Spleen (tissue), 11 donors: ENCODE results near the gene KLF9. TPM values are rescaled to one million over a fixed set of nuclear protein-coding genes. Genes with fewer than 3 reads are reported as not detected.
A peak's percentile ranks its signal among the peaks of the same experiment; 100 is the strongest.

Experiments
- DNase-seq: peaks from one replicate; pipeline ENCODE4 v3.0.0-alpha.2; 2020
- H3K27ac ChIP-seq, 8 donors: fragments of 200-600 bp; sonication (generic) in 7 of 8; 1 replicate in 4 of 8; 2 replicates in 4 of 8; pipeline versions ENCODE4 v1.5.0 to v1.8.0; 2016 to 2021; ENCODE audit warnings: inconsistent platforms in 4 of 8, mild to moderate bottlenecking in 4 of 8, moderate library complexity in 1 of 8
- H3K27me3 ChIP-seq, 7 donors: fragments of 200-600 bp; sonication (generic) in 6 of 7; replicated peaks in 1 of 7; 1 replicate in 4 of 7; 2 replicates in 3 of 7; pipeline versions ENCODE4 v1.5.0 to v1.8.0; 2016 to 2021; ENCODE audit warnings: inconsistent platforms in 3 of 7, mild to moderate bottlenecking in 1 of 7
- H3K36me3 ChIP-seq, 6 donors: fragments of 200-600 bp; sonication (generic) in 5 of 6; 1 replicate in 4 of 6; 2 replicates in 2 of 6; pipeline versions ENCODE4 v1.5.0 to v1.8.0; 2016 to 2021; ENCODE audit warnings: inconsistent platforms in 2 of 6
- H3K4me1 ChIP-seq, 6 donors: fragments of 200-600 bp; sonication (generic) in 5 of 6; 1 replicate in 3 of 6; 2 replicates in 3 of 6; pipeline versions ENCODE4 v1.5.0 to v1.8.0; 2016 to 2021; ENCODE audit warnings: inconsistent platforms in 3 of 6
- H3K4me3 ChIP-seq, 8 donors: fragments of 200-600 bp; sonication (generic) in 7 of 8; 1 replicate in 4 of 8; 2 replicates in 4 of 8; pipeline versions ENCODE4 v1.5.0 to v1.8.0; 2016 to 2021; ENCODE audit warnings: inconsistent platforms in 4 of 8, mild to moderate bottlenecking in 4 of 8, moderate library complexity in 2 of 8
- H3K9me3 ChIP-seq, 8 donors: fragments of 200-600 bp; sonication (generic) in 7 of 8; 1 replicate in 4 of 8; 2 replicates in 4 of 8; pipeline versions ENCODE4 v1.5.0 to v1.8.0; 2016 to 2021; ENCODE audit warnings: inconsistent platforms in 4 of 8
- POLR2A ChIP-seq, 3 donors: fragments of 450-650 bp; IDR thresholded peaks; one replicate each; pipeline ENCODE4 v1.5.1; 2017; ENCODE audit warnings: antibody characterized with exemption in 3 of 3, mild to moderate bottlenecking in 1 of 3
- POLR2AphosphoS5 ChIP-seq, 3 donors: sonication (generic); formaldehyde crosslinking; IDR thresholded peaks; one replicate each; pipeline ENCODE4 v1.5.1; 2017; ENCODE audit warnings: antibody characterized with exemption in 3 of 3
- WGBS, 5 donors: extraction: QIAGEN DNeasy Blood & Tissue Kit in 3 of 5; methylation state at CpG; one replicate each; pipeline versions ENCODE4 v1.1.5 to v1.1.7; 2013 to 2018; 5-methylcytosine and 5-hydroxymethylcytosine counted together
- intact Hi-C: fragments of 100-400 bp; cut with DNase I; formaldehyde crosslinking; loops from one replicate; pipeline ENCODE4 v1.15.0; 2023; ENCODE audit warnings: low total_unique reads
- polyA plus RNA-seq, 3 donors: library from polyadenylated mRNA; stranded (reverse); fragments of 200-250 nt; gene quantifications; one replicate each; pipeline ENCODE4 v1.2.1, GENCODE V29; 2013
- total RNA-seq, 7 donors: library from RNA; depleted of rRNA in 3 of 7; stranded (reverse); fragments of >200 nt in 3 of 7; fragmentation: NEBNext Ultra II Directional in 4 of 7; extraction: Animal tissue kit (Norgen Biotek cat#: 25700) in 4 of 7; gene quantifications; one replicate each; pipeline versions ENCODE4 v1.1.0 to v1.2.1, GENCODE V29; 2016 to 2021
- TF ChIP-seq, protein P1 (sequence below), 11 experiments: fragments of 200-600 bp in 7 of 11; fragments of 450-650 bp in 4 of 11; sonication (generic) in 4 of 11; IDR thresholded peaks in 8 of 11; conservative IDR thresholded peaks in 3 of 11; 1 replicate in 7 of 11; 2 replicates in 4 of 11; pipeline versions ENCODE4 v1.4.0 to v1.8.0; 2016 to 2021; ENCODE audit warnings: antibody characterized with exemption in 11 of 11, inconsistent platforms in 4 of 11, mild to moderate bottlenecking in 1 of 11
- donor health status: healthy with polysubstance abuse.
- donor health status: DM: no; HTN: no; CAD: no; lungs with moderate emphysema.
- donor health status: DM: no; HTN: no; CAD: no.
- donor health status: Bipolar disorder and iron deficiency.
- donor health status: healthy.
- donor health status: DM: no; HTN: no; CAD: no.
- donor health status: DM: yes; HTN: yes; CAD: no.

Gene KLF9
- total and polyA plus RNA-seq, 10 donors: 7.1 to 74.8 (median 36.8) TPM

DNA sequence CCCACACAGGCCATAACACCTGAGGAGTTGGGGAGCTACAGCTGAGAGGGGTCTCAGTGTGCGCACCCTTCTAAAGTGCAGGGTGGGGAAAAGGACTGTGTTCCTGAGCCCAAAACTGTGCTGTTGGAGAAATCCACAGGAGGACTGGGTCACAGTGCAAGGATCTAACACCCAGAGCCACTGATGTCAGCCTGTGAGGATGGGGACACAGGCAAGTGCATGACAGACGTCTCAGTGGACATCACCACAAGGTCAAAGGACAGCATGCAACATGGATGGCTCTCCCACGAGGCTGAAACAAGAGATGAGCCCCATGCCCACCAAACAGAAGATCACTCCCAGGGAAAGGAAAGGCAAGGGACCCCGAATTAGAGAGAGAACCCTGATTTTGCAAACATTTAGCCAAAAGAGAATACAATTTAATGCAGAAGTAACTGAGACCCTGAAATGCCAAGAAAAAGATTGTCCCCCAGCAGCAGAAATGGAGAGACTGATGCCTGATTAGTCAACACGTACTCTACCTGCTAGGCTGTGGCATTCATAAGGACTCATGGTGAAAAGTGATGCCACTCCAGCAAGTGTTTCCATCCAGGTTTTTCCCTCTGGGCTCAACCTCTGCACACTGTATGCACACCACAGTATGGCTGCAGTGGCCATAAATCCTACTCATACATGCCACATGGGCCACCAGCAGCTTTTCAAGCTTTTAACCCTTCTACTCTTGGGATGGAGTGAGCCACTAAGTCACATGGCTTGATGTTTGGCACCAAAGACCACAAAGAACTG, 14.2 kb downstream of the KLF9 start:
- TF ChIP-seq POLR2AphosphoS5 (IDR thresholded peaks at IDR 0.05) (no peak), POLR2A (IDR thresholded peaks at IDR 0.05) (no peak)
- TF ChIP-seq, protein P1, sequence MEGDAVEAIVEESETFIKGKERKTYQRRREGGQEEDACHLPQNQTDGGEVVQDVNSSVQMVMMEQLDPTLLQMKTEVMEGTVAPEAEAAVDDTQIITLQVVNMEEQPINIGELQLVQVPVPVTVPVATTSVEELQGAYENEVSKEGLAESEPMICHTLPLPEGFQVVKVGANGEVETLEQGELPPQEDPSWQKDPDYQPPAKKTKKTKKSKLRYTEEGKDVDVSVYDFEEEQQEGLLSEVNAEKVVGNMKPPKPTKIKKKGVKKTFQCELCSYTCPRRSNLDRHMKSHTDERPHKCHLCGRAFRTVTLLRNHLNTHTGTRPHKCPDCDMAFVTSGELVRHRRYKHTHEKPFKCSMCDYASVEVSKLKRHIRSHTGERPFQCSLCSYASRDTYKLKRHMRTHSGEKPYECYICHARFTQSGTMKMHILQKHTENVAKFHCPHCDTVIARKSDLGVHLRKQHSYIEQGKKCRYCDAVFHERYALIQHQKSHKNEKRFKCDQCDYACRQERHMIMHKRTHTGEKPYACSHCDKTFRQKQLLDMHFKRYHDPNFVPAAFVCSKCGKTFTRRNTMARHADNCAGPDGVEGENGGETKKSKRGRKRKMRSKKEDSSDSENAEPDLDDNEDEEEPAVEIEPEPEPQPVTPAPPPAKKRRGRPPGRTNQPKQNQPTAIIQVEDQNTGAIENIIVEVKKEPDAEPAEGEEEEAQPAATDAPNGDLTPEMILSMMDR (IDR thresholded peaks at IDR 0.05 in 8 of 11, conservative IDR thresholded peaks at IDR 0.05 in 3 of 11): no peak
- DNase-seq: no peak
- Histone ChIP-seq H3K27me3 (no peaks in the 10 kb centered on the region), H3K36me3 (no peaks in the 10 kb centered on the region), H3K4me3 (no peak overlapping the region), H3K4me1 (peaks cover 38 to 100% (median 81%) of the 10 kb centered on the region in 6 donors), H3K27ac (peak overlapping the region in 5 of 8 donors; percentile 31 to 90 (median 71)), H3K9me3 (no peaks in the 10 kb centered on the region)
- intact Hi-C loops: no loop called here
- WGBS, 5 donors: 83 to 89% (median 85%) methylated on average over 5 of the region's 5 CpGs

DNA sequence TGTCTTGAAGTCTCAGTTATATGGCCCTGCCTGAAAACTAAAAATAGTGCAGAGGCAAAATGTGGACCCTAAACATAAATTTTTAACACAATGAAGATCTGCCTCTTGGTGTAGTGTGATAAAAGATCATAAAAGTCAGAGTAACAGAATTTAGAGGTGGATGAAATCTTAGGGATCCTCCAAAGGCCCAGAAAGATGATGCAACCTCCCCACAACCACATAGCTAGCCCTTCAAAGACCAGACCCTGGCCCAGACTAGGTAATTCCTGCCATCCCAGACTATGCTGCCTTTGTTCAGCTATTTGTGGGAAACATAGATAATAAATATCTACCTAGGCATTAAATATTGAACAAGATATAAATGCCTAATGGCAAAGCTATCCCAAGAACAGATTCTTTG, 15.3 kb downstream of the KLF9 start:
- TF ChIP-seq POLR2AphosphoS5 (IDR thresholded peaks at IDR 0.05) (no peak), POLR2A (IDR thresholded peaks at IDR 0.05) (no peak)
- H3K36me3 ChIP-seq: no peaks in the 10 kb centered on the region
- peak overlapping the region in 7 of 8 donors; percentile 37 to 90 (median 69) for H3K27ac ChIP-seq
- intact Hi-C loops: no loop called here
- H3K27me3 ChIP-seq: no peaks in the 10 kb centered on the region
- peaks cover 41 to 100% (median 80%) of the 10 kb centered on the region in 6 donors for H3K4me1 ChIP-seq
- no peak overlapping the region for H3K4me3 ChIP-seq
- no peaks in the 10 kb centered on the region for H3K9me3 ChIP-seq
- DNase-seq: no peak

DNA sequence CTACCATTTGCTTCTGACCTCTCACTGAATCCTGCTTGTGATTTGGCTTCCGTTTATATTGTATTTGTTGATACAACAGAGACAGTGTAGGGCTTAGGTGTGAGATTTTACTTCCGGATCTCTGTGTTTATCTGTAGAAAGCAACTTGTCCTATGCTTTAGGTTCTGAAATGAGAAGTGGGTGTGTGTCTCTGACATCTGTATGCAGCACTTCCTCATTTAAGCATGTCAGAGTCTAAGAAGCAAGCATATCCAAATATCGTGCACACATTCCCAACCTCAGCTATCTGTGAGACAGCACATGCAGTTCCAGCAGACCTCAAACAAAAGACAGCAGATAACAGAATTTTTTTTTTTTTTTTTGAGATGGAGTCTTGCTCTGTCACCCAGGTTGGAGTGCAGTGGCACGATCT, 16.3 kb downstream of the KLF9 start:
- H3K27me3 ChIP-seq: no peaks in the 10 kb centered on the region
- H3K36me3 ChIP-seq: no peaks in the 10 kb centered on the region
- H3K9me3 ChIP-seq: no peaks in the 10 kb centered on the region
- DNase-seq: no peak
- peak overlapping the region; percentile 38 to 90 (median 68) for H3K27ac ChIP-seq
- H3K4me1 ChIP-seq: peaks cover 41 to 100% (median 77%) of the 10 kb centered on the region in 6 donors
- H3K4me3 ChIP-seq: peak overlapping the region in 2 of 8 donors; percentile 2 to 32
- intact Hi-C loops: no loop called here
- TF ChIP-seq POLR2AphosphoS5 (IDR thresholded peaks at IDR 0.05): peak in 1 of 3 donors; percentile 81
- TF ChIP-seq, protein P1 (IDR thresholded peaks at IDR 0.05 in 8 of 11, conservative IDR thresholded peaks at IDR 0.05 in 3 of 11): no peak
- TF ChIP-seq POLR2A (IDR thresholded peaks at IDR 0.05): peak in 1 of 3 donors; percentile 37
- 22 to 32% (median 24%) methylated on average over 4 of the region's 4 CpGs for WGBS, 5 donors

DNA sequence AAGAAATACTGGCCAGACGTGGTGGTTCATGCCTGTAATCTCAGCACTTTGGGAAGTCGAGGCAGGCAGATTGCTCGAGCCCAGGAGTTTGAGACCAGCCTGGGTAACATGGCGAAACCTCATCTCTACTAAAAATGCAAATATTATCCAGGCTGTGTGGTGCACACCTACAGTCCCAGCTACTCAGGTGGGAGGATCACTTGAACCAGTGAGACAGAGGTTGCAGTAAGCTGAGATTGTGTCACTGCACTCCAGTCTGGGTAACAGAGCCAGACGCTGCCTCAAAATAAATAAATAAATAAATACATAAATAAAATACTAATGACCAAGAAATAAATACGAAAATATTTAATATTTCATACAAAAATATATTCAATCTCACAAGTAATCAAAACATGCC, 18.8 kb downstream of the KLF9 start:
- TF ChIP-seq POLR2AphosphoS5 (IDR thresholded peaks at IDR 0.05) (no peak), POLR2A (IDR thresholded peaks at IDR 0.05) (no peak)
- TF ChIP-seq, protein P1 (IDR thresholded peaks at IDR 0.05 in 8 of 11, conservative IDR thresholded peaks at IDR 0.05 in 3 of 11): no peak
- intact Hi-C loops: no loop called here
- Histone ChIP-seq H3K36me3 (no peaks in the 10 kb centered on the region), H3K27ac (peak overlapping the region in 2 of 8 donors; percentile 71 to 90), H3K4me1 (peaks cover 41 to 100% (median 83%) of the 10 kb centered on the region in 6 donors), H3K9me3 (no peaks in the 10 kb centered on the region), H3K27me3 (no peaks in the 10 kb centered on the region), H3K4me3 (no peak overlapping the region)
- 86 to 95% (median 89%) methylated on average over 6 of the region's 6 CpGs for WGBS, 5 donors
- no peak for DNase-seq
